ENCODE measurements around the gene ATG12.

- TF ChIP-seq CTCF (IDR thresholded peaks at IDR 0.05) = no peak
- no peak for TF ChIP-seq POLR2A (IDR thresholded peaks at IDR 0.05)
These were observed 55.8 kb downstream of the ATG12 start for GRCh38 chr5:115785381-115786065.

Measured in uterus (tissue), 2 donors.